ENCODE data around the gene ATP2B2.

Gene ATP2B2

DNA sequence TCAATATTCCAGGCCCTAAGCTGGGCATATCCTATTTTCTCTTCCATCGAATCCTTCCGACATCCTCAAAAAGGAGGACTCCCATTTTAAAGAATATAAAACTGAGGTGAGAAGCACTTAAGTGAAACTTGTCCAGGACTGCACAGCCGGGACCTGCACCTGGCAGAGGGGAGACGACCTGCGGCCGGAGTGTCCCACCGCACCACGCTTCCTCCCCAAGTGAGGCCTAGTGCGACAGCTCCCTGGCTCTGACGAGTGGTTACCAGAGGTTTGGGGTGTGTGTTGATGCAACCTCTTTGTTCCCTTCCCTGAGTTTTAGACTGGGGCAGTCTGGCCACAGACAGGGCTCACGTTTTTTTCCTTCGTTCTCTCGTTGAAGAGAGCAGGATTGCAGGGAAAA is 24.9 kb upstream of the ATP2B2 start:
- in situ Hi-C loops (cut with HindIII; ENCODE audit: low sequenced_read_pairs), result no loop called here

DNA sequence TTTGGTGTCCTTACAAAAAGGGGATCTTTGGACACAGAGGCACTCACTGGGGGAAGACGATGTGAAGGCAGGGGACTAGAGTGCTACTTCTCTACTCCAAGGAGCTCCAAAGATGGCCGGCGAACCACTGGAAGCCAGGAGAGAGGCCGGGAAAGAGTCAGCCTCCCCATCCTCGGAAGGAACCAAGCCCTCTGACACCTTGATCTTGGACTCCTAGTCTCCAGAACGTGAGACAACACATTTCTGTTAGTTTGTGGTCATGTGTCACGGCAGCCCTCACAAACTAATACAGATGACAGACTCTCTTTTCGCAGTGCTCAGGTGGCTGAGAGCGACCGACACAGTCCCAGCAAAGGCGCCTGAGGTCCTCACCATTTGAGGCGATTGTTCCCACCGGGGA is 24.4 kb upstream of the ATP2B2 start:
- in situ Hi-C loops (cut with HindIII; ENCODE audit: low sequenced_read_pairs), result loop anchor here (5.0 kb wide), 2 partner anchors 42 to 48 kb away; no protein-coding TSS in a partner anchor

DNA sequence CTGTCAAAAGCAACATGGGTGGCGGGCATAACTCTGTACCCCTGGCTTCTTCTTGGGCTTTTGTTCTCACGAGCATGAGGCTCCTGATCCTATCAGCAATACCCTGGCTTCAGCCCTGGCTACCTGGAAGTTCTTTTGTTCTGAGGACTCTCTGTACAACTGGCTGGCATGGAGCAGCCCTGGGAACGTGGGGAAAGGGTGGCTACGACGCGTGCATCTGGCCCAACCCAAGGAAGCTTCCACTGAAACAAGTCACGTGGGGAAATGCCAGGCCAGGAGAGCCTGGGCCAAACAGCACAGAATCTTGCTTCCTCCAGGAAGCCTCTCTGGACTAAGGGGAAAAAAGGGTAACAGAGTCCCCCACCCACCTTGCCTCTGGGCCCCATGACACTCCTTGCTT is 22.7 kb upstream of the ATP2B2 start:
- in situ Hi-C loops (cut with HindIII; ENCODE audit: low sequenced_read_pairs), result loop anchor here (5.0 kb wide), 2 partner anchors 44 to 46 kb away; no protein-coding TSS in a partner anchor

DNA sequence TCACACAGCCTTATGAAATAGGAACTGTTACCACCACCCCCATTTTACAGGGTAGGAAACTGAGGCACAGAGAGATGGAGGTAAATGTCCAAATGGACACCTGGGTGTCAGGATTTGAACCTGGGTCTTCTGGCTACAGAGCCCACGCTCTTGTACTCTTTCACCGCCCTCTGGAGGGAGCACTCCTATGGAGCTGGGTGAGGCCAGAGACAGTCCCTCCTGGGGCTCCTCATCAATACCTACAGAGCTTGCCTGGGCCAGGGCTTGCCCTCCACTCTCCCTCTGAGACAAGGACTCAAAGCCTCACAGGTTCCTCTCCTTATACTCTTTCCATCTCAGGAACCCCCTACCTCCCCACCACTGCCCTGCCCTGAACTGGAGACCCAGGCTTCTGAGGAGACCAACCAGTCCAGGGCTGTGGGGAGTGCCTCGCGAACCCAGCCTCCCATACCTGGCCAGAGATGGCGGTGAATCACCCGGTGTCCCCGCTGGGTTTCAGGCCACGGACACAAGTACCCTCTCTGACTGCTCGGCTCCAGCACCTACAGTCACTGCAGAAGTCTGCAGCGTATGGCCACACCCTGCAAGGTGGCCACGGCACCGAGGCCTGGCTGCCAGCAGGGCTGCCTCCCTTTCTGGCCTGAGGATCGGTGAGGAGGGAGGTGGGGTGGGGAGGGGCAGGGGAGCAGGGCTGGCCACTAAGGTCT is 22.1 kb upstream of the ATP2B2 start:
- in situ Hi-C loops (cut with HindIII; ENCODE audit: low sequenced_read_pairs), result loop anchor here (5.0 kb wide), 2 partner anchors 45 kb away; no protein-coding TSS in a partner anchor

DNA sequence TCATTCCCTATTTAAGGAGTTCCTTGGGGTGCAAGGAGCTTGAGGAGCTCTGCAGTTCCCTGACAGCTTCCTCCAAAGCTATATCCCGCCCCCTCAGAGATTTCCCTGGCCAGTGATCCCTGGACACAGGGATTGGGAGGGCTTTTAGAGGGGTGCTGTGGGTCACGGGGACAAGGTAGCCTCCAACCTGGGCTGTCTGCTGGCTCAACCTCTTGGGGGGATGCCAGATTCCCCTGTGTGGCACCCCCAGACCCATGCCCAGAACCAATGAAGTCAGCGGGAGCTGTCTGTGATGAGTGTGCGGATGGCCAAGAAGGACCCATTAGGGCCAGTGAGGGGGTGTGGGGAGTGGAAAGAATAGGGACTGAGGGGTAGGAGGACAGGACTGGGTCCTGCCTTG is 21.0 kb upstream of the ATP2B2 start:
- in situ Hi-C loops (cut with HindIII; ENCODE audit: low sequenced_read_pairs), result loop anchor here (5.0 kb wide), 2 partner anchors 44 to 46 kb away; no protein-coding TSS in a partner anchor

DNA sequence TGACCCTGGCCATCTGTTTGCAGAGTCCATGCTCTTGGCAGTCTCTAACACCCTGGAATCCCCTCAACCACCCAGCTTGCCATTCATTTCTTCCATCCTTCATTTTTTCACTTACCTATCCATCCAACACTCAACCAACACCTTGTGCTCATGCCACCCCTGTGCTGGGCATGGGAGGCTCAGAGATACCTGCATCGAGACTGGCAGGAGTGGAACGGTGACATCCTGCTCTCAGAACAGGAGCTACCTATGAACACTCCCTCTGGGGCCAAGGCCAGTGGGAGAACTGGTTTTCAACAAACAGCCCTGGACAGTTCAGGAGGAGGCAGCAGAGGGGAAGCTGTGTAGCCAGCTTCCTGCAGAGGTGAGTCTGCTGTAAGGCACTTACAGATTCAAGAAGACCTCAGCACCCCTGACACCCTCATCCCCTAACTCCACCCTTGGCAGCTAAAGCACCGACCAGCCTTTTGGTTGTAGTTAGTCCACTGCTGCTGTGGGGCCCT is 19.5 kb upstream of the ATP2B2 start:
- in situ Hi-C loops (cut with HindIII; ENCODE audit: low sequenced_read_pairs), result loop anchor here (5.0 kb wide), 2 partner anchors 43 to 47 kb away; no protein-coding TSS in a partner anchor

DNA sequence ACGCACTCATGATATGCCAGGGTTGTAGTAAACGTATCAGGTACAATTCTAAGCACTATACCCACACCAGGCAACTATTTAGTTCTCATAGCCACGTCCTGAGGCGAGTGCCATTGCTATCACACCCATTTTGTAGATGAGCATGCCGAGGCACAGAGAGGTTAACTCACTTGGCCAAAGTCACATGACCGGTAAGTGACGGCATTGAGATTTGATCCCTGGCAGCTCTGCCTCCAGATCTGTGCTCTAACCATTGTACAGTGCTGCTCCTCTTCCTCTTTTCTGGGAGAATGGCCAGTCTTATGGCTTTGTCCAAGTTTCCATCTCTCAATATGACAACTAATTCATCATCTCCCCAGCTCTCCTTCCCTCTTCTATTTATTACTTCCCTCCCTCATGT is 18.9 kb upstream of the ATP2B2 start:
- in situ Hi-C loops (cut with HindIII; ENCODE audit: low sequenced_read_pairs), result no loop called here

DNA sequence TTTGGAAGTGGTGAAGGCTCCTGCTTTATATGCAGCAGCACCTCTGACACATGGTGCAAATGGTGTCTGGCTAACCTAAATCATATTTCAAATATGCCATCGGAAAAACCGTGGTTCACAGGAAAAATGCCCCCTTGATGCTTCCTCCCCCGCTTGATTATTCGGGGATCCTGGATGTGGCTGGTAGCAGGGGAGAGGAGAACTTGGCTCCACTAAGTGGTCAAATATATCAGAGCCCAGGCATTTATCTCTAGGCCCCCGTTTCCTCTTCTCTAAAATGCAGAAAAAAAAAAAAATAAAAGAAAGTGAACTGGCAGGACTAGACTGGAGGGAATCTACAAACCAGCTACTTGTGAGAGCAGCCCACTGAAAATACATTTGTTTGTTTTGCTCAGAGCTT is 18.2 kb upstream of the ATP2B2 start:
- in situ Hi-C loops (cut with HindIII; ENCODE audit: low sequenced_read_pairs), result no loop called here

DNA sequence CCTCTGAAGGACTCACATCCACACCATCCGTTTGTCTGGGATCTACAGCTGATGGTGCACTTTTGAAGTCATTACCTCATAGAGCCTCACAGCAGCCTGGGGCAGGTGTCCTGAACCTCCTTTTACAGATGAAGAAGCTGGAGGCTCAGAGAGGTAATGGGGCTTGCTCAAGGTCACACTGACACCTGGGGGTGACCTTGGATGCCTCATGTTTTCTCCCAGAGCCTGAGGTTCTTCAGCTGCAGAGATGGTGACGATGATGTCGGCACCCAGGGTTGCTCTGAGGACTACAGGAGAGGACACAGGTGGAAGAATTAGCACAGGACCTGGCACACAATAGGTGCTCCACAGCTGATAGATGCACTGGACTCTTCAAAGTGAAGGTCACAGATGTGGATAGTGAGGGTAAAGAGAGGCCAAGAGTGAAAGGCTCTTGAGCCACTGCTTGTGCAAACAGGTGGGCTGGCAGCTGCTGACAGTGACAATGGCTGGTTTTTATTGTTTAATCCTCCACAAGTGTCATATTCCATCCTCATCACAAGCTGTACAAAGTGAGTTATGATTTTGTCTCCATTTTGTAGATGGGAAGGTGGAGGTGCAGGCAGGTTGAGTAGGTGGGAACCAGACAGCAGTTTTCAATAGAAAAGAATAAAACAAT is 17.4 kb upstream of the ATP2B2 start:
- in situ Hi-C loops (cut with HindIII; ENCODE audit: low sequenced_read_pairs), result no loop called here

DNA sequence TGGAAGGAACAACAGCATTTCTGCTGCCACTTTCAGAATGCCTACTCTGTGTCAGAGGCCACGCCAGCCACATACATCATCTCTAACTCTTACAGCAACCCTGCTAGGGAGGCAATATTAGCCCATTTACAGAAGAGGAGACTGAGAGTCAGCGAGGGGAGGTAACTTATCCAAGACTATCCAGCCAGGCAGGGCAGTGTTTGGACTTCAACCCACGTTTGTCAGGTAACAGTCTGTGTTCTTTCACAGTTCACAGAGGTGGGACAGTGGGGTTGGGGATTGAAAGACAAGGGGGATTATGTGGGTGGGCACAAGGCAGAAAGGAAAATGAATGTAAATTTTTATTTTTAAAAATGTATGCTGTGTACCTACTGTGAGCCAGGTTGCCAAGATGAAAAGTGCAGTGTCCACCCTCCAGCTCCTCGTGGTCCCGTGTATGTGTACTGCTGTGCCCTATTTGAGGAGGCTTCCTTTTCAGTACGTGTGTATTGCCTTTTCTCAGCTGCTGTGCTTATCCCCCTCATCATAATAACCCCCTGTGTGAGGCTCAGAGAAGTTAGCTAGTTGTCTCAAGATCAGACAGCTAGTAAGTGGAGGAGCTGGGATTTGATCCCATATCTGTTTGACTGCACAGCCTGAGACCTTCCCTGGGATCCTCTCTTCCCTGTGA is 16.5 kb upstream of the ATP2B2 start:
- in situ Hi-C loops (cut with HindIII; ENCODE audit: low sequenced_read_pairs), result no loop called here

DNA sequence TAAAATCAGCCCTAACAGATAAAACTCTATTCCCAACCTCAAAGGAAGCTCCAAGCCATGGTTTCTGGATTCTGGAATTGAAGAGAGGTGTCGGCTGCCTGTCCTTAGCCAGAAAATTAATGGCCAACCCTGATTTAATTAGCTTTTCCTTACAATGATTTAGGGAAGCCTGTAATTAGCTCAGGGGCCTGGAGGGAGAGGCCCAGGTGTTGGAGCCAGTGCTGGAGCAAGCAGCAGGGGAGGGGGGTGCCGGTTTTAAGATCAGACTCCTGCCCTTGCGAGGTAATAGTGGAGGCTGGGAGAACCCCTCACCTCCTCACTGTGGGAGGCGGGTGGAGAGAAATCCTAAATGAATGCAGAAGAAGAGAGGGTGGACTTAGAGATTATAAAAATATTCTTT is 14.7 kb upstream of the ATP2B2 start:
- in situ Hi-C loops (cut with HindIII; ENCODE audit: low sequenced_read_pairs), result no loop called here

DNA sequence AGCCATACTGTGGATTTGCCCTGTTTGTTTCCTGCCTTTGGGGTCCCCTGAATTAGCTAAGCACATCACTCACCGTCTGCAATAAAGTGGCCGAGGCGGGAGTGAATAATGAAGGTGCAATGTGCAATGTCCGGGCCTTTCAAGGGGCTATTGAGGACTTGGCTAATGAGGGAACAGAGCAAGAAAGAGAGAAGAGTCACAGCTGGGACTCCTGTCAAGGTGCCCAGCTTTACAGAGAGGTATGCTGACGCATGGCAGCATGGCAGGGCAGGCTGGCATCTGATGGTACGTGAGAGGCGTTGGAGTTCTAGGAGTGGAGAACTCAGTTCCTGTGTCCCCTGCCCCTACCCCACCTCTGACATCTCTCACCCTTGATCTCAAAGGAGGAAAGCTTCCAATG is 13.8 kb upstream of the ATP2B2 start:
- in situ Hi-C loops (cut with HindIII; ENCODE audit: low sequenced_read_pairs), result no loop called here

DNA sequence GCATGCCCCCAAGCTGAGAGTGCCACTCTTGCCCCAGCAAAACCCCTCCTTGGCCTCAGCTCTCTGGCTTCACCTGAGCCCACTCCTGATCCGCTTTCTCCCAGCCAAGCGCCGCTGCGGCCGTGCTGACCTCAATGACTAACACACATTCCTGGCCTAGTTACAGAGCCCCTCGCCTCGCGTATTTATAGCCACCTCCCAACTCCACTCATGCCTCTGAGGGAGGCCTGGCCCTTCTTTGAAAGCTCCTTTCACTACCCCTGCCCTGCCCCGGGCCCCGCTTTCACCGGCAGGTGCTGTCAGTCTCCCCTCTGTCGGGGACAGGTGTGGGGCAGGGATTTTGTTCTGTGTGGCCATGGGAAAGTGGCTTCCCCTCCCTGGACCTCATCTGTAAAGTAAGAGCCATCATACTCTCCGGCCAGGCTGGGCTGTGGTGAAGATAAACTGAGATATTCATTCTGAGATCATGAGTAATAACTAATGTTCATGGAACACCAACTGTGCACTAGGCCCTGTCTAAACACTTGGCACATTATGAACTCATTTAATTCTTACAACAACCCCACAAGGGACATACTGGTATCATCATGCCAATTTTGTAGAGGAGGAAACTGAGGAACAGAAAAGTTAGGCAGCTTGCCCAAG is 13.2 kb upstream of the ATP2B2 start:
- in situ Hi-C loops (cut with HindIII; ENCODE audit: low sequenced_read_pairs), result no loop called here

DNA sequence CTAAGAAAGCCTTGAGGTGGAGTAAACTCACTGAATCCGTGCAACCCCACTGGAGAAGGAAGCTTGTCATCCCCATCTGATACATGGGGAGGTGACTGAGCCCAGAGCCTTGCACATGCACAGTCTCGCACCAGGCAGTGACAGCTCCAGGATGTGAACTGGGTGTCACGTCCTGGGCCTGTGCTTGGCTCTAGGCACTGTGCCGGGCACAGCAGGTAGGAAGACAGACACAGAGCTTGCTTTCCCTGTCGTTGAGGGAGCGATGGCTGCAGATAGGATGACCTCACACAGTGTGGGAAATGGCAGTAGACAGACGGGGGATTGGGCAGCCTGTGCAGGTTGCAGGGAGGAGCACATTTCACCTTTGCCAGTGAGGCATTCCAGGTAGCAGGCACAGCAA is 12.2 kb upstream of the ATP2B2 start:
- in situ Hi-C loops (cut with HindIII; ENCODE audit: low sequenced_read_pairs), result no loop called here

DNA sequence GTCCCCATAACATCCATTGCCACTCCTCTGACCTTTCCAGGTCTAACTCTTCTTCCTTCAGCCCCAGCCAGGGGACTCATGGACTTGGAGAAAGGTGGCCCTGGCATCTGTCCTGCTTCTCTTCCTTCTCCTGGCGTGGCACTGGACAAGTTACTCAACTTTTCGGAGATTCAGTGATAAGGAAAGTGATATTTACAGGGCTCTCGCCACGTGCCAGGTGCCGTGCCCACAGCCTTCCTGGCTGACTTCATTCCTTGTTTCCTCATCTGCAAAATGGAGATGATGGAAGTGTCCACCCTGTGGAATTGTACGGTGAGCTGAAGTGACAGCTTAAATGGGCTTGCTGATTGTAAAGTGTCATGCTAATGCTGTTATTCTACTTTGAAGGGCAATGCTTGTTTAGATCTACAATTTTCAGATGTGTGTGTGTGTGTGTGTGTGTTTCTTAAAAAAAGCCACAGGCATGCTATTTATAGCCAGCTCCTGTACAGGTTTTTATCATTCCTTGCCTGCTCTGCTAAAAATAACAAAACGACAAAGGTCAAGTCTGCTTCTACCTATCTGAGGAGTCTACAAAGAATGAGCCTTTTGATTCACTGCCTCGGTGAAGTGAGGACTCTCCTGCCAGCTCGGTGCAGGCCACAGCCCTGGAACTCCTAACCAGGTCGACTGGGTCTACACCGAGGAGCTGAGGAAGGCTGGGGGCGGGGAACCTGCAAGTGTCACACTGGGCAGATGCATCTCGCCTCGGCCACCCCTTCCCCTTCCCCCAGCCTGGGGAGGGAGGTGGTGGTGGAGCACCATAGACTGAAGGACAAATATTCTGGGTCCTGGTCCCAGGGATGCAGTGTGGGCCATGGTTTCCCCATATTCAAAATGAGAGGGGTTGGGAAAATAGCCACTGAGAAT is 11.4 kb upstream of the ATP2B2 start:
- in situ Hi-C loops (cut with HindIII; ENCODE audit: low sequenced_read_pairs), result no loop called here

DNA sequence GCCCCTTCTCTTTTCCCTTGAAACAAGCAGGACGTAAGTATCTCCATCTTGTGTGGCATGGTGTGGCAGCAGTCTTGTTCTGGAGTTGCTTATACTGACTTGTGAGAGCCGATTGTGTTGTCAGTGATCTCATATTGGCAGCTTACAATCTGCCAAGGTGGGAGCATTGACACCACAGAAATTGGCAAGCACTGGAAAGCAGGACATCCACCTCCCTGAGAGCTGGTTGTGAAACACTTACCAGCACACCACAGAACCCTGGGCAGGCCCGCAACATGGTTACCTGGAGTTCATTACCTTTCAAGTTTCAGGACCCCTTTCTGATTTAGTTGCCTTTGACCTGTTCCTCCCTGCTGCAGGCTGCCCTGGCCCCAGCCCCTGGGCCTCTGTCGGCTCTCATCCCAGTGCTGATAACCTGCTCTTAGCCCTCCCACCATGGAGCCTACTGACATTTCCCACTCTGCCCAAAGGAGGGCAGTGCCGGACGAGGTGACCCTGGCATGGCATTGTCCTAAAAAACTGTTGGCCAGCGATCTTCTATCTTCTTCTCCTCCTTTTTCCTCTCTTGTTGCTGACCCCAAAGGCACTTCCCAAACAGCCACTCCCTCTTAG is 10.6 kb upstream of the ATP2B2 start:
- in situ Hi-C loops (cut with HindIII; ENCODE audit: low sequenced_read_pairs), result no loop called here

DNA sequence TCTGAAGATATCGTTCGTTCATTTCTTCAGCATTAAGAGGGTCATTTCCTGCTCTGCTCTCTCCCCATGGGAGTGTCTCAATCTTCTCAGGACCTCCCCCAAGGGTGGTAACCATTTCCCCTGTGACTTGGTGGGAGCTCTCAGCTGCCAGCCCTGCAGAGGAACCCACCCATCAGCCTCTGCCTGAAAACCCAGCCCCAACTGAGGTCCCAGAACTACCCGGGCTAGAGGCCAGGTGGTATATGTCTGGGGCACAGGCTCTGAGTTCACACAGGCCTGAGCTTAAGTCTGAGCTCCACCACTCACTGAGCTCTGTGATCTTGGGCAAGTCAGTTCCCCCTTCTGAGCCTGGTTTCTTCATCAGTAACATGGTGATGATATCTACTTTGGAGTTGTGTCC is 10.0 kb upstream of the ATP2B2 start:
- in situ Hi-C loops (cut with HindIII; ENCODE audit: low sequenced_read_pairs), result no loop called here

DNA sequence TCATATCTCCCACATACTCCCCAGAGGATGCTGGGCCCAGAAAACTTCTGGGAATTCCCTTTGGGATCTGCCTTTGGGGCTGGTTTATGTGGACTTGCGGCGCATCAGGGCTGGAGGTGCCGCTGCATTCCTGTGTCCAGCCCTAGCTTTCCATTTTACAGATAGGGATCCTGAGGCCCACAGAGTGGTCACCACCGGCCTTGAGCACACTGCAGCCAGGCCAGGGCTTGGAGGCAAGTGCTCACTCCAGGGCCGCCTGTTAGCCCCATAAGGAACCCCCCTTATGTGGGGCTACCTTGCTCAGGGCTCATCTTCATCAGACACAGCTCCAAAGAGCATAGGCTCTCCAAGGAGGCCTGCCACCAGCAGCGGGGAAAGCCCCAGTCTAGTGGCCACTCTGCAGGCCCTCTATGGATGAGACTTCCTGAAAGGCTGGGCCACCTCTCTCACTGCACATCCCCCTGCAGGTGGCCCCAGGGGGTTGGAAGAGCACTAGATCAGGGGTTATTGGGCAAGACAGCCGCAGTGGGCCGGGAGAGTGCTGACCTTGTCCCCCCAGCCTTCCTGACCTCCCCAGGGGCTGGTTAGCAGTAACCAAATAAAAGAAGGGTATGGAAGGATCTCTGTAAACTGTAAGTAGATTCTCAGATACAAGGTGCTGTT is 9.2 kb upstream of the ATP2B2 start:
- in situ Hi-C loops (cut with HindIII; ENCODE audit: low sequenced_read_pairs), result no loop called here

DNA sequence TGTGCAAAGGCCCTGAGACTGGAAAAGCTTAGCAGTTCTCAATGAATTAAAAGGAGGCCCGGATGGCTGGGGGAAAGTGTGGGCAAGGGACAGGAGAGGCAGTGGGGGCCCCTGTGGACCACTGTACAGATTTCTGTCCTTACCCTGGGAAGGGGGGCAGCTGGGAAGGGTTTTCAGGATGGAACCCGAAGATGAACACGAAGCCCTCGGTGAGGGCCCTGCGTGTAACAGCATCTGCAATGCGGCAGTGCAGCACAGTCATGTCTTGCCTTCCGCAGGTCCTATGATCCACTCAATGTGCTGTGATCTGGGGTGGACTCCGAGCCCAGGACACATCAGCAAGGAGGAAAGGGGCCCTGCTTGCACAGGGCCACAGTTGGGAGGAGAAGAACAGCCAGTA is 7.9 kb upstream of the ATP2B2 start:
- in situ Hi-C loops (cut with HindIII; ENCODE audit: low sequenced_read_pairs), result no loop called here
